Spleen (tissue), 11 donors: Measurements from ENCODE around the gene DPPA2. TPM values are rescaled to one million over a fixed set of nuclear protein-coding genes. Genes with fewer than 3 reads are reported as not detected.

Experiments used
- DNase-seq: peaks from one replicate; pipeline ENCODE4 v3.0.0-alpha.2; 2020
- H3K27ac ChIP-seq, 8 donors: fragments of 200-600 bp; sonication (generic) in 7 of 8; 1 replicate in 4 of 8; 2 replicates in 4 of 8; pipeline versions ENCODE4 v1.5.0 to v1.8.0; 2016 to 2021; ENCODE audit warnings: inconsistent platforms in 4 of 8, mild to moderate bottlenecking in 4 of 8, moderate library complexity in 1 of 8
- H3K27me3 ChIP-seq, 7 donors: fragments of 200-600 bp; sonication (generic) in 6 of 7; replicated peaks in 1 of 7; 1 replicate in 4 of 7; 2 replicates in 3 of 7; pipeline versions ENCODE4 v1.5.0 to v1.8.0; 2016 to 2021; ENCODE audit warnings: inconsistent platforms in 3 of 7, mild to moderate bottlenecking in 1 of 7
- H3K36me3 ChIP-seq, 6 donors: fragments of 200-600 bp; sonication (generic) in 5 of 6; 1 replicate in 4 of 6; 2 replicates in 2 of 6; pipeline versions ENCODE4 v1.5.0 to v1.8.0; 2016 to 2021; ENCODE audit warnings: inconsistent platforms in 2 of 6
- H3K4me1 ChIP-seq, 6 donors: fragments of 200-600 bp; sonication (generic) in 5 of 6; 1 replicate in 3 of 6; 2 replicates in 3 of 6; pipeline versions ENCODE4 v1.5.0 to v1.8.0; 2016 to 2021; ENCODE audit warnings: inconsistent platforms in 3 of 6
- H3K4me3 ChIP-seq, 8 donors: fragments of 200-600 bp; sonication (generic) in 7 of 8; 1 replicate in 4 of 8; 2 replicates in 4 of 8; pipeline versions ENCODE4 v1.5.0 to v1.8.0; 2016 to 2021; ENCODE audit warnings: inconsistent platforms in 4 of 8, mild to moderate bottlenecking in 4 of 8, moderate library complexity in 2 of 8
- H3K9me3 ChIP-seq, 8 donors: fragments of 200-600 bp; sonication (generic) in 7 of 8; 1 replicate in 4 of 8; 2 replicates in 4 of 8; pipeline versions ENCODE4 v1.5.0 to v1.8.0; 2016 to 2021; ENCODE audit warnings: inconsistent platforms in 4 of 8
- CTCF ChIP-seq, 11 experiments: fragments of 200-600 bp in 7 of 11; fragments of 450-650 bp in 4 of 11; sonication (generic) in 4 of 11; IDR thresholded peaks in 8 of 11; conservative IDR thresholded peaks in 3 of 11; 1 replicate in 7 of 11; 2 replicates in 4 of 11; pipeline versions ENCODE4 v1.4.0 to v1.8.0; 2016 to 2021; ENCODE audit warnings: antibody characterized with exemption in 11 of 11, inconsistent platforms in 4 of 11, mild to moderate bottlenecking in 1 of 11
- POLR2A ChIP-seq, 3 donors: fragments of 450-650 bp; IDR thresholded peaks; one replicate each; pipeline ENCODE4 v1.5.1; 2017; ENCODE audit warnings: antibody characterized with exemption in 3 of 3, mild to moderate bottlenecking in 1 of 3
- POLR2AphosphoS5 ChIP-seq, 3 donors: sonication (generic); formaldehyde crosslinking; IDR thresholded peaks; one replicate each; pipeline ENCODE4 v1.5.1; 2017; ENCODE audit warnings: antibody characterized with exemption in 3 of 3
- WGBS, 5 donors: extraction: QIAGEN DNeasy Blood & Tissue Kit in 3 of 5; methylation state at CpG; one replicate each; pipeline versions ENCODE4 v1.1.5 to v1.1.7; 2013 to 2018; 5-methylcytosine and 5-hydroxymethylcytosine counted together
- intact Hi-C: fragments of 100-400 bp; cut with DNase I; formaldehyde crosslinking; loops from one replicate; pipeline ENCODE4 v1.15.0; 2023; ENCODE audit warnings: low total_unique reads
- polyA plus RNA-seq, 3 donors: library from polyadenylated mRNA; stranded (reverse); fragments of 200-250 nt; gene quantifications; one replicate each; pipeline ENCODE4 v1.2.1, GENCODE V29; 2013
- total RNA-seq, 7 donors: library from RNA; depleted of rRNA in 3 of 7; stranded (reverse); fragments of >200 nt in 3 of 7; fragmentation: NEBNext Ultra II Directional in 4 of 7; extraction: Animal tissue kit (Norgen Biotek cat#: 25700) in 4 of 7; gene quantifications; one replicate each; pipeline versions ENCODE4 v1.1.0 to v1.2.1, GENCODE V29; 2016 to 2021
- donor health status: healthy with polysubstance abuse.
- donor health status: DM: no; HTN: no; CAD: no; lungs with moderate emphysema.
- donor health status: DM: no; HTN: no; CAD: no.
- donor health status: Bipolar disorder and iron deficiency.
- donor health status: healthy.
- donor health status: DM: no; HTN: no; CAD: no.
- donor health status: DM: yes; HTN: yes; CAD: no.

Gene DPPA2
- total and polyA plus RNA-seq, 10 donors: not detected

- no peak for DNase-seq
- no peak overlapping the region for H3K4me3 ChIP-seq
- peaks cover 0 to 23% (median 7%) of the 10 kb centered on the region in 7 donors for H3K27me3 ChIP-seq
- WGBS, 5 donors: 75 to 93% (median 88%) methylated on average over 5 of the region's 5 CpGs
- intact Hi-C loops: no loop called here
- no peaks in the 10 kb centered on the region for H3K9me3 ChIP-seq
- TF ChIP-seq CTCF (IDR thresholded peaks at IDR 0.05 in 8 of 11, conservative IDR thresholded peaks at IDR 0.05 in 3 of 11) (no peak), POLR2AphosphoS5 (IDR thresholded peaks at IDR 0.05) (no peak), POLR2A (IDR thresholded peaks at IDR 0.05) (no peak)
- H3K4me1 ChIP-seq: peaks cover 0 to 11% (median 8%) of the 10 kb centered on the region in 6 donors
- H3K36me3 ChIP-seq: no peaks in the 10 kb centered on the region
- H3K27ac ChIP-seq: no peak overlapping the region
Observed at GRCh38 chr3:109331692-109332091, 15.4 kb upstream of the DPPA2 start.

GRCh38 chr3:109330405-109330804 is 14.1 kb upstream of the DPPA2 start:
- H3K9me3 ChIP-seq: no peaks in the 10 kb centered on the region
- intact Hi-C loops: no loop called here
- H3K27me3 ChIP-seq: peaks cover 0 to 12% (median 0%) of the 10 kb centered on the region in 7 donors
- 73 to 86% (median 78%) methylated on average over 7 of the region's 7 CpGs for WGBS, 5 donors
- no peaks in the 10 kb centered on the region for H3K36me3 ChIP-seq
- TF ChIP-seq CTCF (IDR thresholded peaks at IDR 0.05 in 8 of 11, conservative IDR thresholded peaks at IDR 0.05 in 3 of 11) (no peak), POLR2AphosphoS5 (IDR thresholded peaks at IDR 0.05) (no peak), POLR2A (IDR thresholded peaks at IDR 0.05) (no peak)
- H3K4me1 ChIP-seq: no peaks in the 10 kb centered on the region
- no peak overlapping the region for H3K4me3 ChIP-seq
- H3K27ac ChIP-seq: no peak overlapping the region
- no peak for DNase-seq

GRCh38 chr3:109328202-109328601 is 11.9 kb upstream of the DPPA2 start:
- intact Hi-C loops: no loop called here
- Histone ChIP-seq H3K36me3 (no peaks in the 10 kb centered on the region), H3K27me3 (peaks cover 0 to 6% (median 0%) of the 10 kb centered on the region in 7 donors), H3K4me3 (no peak overlapping the region), H3K27ac (no peak overlapping the region), H3K4me1 (no peaks in the 10 kb centered on the region), H3K9me3 (no peaks in the 10 kb centered on the region)
- no peak for DNase-seq
- TF ChIP-seq POLR2A (IDR thresholded peaks at IDR 0.05): no peak
- TF ChIP-seq POLR2AphosphoS5 (IDR thresholded peaks at IDR 0.05): no peak
- TF ChIP-seq CTCF (IDR thresholded peaks at IDR 0.05 in 8 of 11, conservative IDR thresholded peaks at IDR 0.05 in 3 of 11): no peak
- 72 to 90% (median 86%) methylated on average over 3 of the region's 3 CpGs for WGBS, 5 donors

GRCh38 chr3:109325657-109326056 is 9.3 kb upstream of the DPPA2 start:
- Histone ChIP-seq H3K4me1 (no peaks in the 10 kb centered on the region), H3K36me3 (no peaks in the 10 kb centered on the region), H3K9me3 (no peaks in the 10 kb centered on the region), H3K27me3 (peaks cover 0 to 6% (median 0%) of the 10 kb centered on the region in 7 donors), H3K4me3 (no peak overlapping the region), H3K27ac (no peak overlapping the region)
- DNase-seq: no peak
- 72 to 85% (median 84%) methylated on average over 3 of the region's 3 CpGs for WGBS, 5 donors
- TF ChIP-seq CTCF (IDR thresholded peaks at IDR 0.05 in 8 of 11, conservative IDR thresholded peaks at IDR 0.05 in 3 of 11) (no peak), POLR2A (IDR thresholded peaks at IDR 0.05) (no peak), POLR2AphosphoS5 (IDR thresholded peaks at IDR 0.05) (no peak)
- intact Hi-C loops: no loop called here
